K562 (cell line): ENCODE measurements around the gene MT4. TPM values are rescaled to one million over a fixed set of nuclear protein-coding genes. Genes with fewer than 3 reads are reported as not detected.
A peak's percentile ranks its signal among the peaks of the same experiment; 100 is the strongest.

ENCODE experiments used
- BRCA1 ChIP-seq, 2 experiments: fragments of 450-650 bp in 1 of 2; sonication (generic) in 1 of 2; formaldehyde crosslinking in 1 of 2; IDR thresholded peaks; 2 replicates each; pipeline versions ENCODE4 v1.5.0 to v1.6.1; 2017 to 2020; ENCODE audit warnings: mild to moderate bottlenecking in 1 of 2, missing genetic modification reagents in 1 of 2
- ILK ChIP-seq: fragments of 450-650 bp; IDR thresholded peaks from 2 replicates; pipeline ENCODE4 v1.6.1; 2016; ENCODE audit warnings: missing genetic modification characterization, low read depth, mild to moderate bottlenecking, missing compliant biosample characterization, moderate library complexity, borderline replicate concordance
- KDM1A ChIP-seq, 2 experiments: fragments of 450-650 bp; IDR thresholded peaks; 2 replicates each; pipeline ENCODE4 v1.6.1; 2016; ENCODE audit warnings: mild to moderate bottlenecking in 2 of 2
- KDM4B ChIP-seq, 2 experiments: fragments of 450-650 bp in 1 of 2; sonication (generic) in 1 of 2; IDR thresholded peaks; 2 replicates each; pipeline ENCODE4 v1.6.1; 2016 to 2017; ENCODE audit warnings: borderline replicate concordance in 2 of 2, antibody characterized with exemption in 1 of 2, low read depth in 1 of 2, mild to moderate bottlenecking in 1 of 2
- KLF10 ChIP-seq: fragments of 250-450 bp; sonication (Bioruptor Pico); IDR thresholded peaks from 2 replicates; pipeline ENCODE4 v1.6.1; 2021; ENCODE audit warnings: matching md5 sums
- MCM7 ChIP-seq, 2 experiments: fragments of 450-650 bp; IDR thresholded peaks; 2 replicates each; pipeline ENCODE4 v1.6.1; 2016 to 2018
- MTA2 ChIP-seq: fragments of 450-650 bp; IDR thresholded peaks from 2 replicates; pipeline ENCODE4 v1.6.1; 2016; ENCODE audit warnings: low read depth
- MTF1 ChIP-seq: fragments of 250-450 bp; sonication (Bioruptor Pico); IDR thresholded peaks from 2 replicates; pipeline ENCODE4 v1.9.0; 2021; ENCODE audit warnings: moderate library complexity, mild to moderate bottlenecking, inconsistent platforms, borderline replicate concordance
- NCOA1 ChIP-seq: fragments of 450-650 bp; IDR thresholded peaks from 2 replicates; pipeline ENCODE4 v1.6.1; 2016; ENCODE audit warnings: low read depth
- PML ChIP-seq: IDR thresholded peaks from 2 replicates; pipeline ENCODE4 v1.6.1; 2012; ENCODE audit warnings: low read length, inconsistent platforms
- POLR2A ChIP-seq: fragments of 450-650 bp; conservative IDR thresholded peaks from 2 replicates; pipeline ENCODE4 v1.6.1; 2016
- RBM22 ChIP-seq: fragments of 200-400 bp; formaldehyde crosslinking; IDR thresholded peaks from 2 replicates; pipeline ENCODE4 v1.6.1; 2018; ENCODE audit warnings: low read length, low read depth; ENCODE audit not compliant: poor library complexity, severe bottlenecking
- RHOXF2B ChIP-seq: fragments of 250-450 bp; sonication (Bioruptor Pico); conservative IDR thresholded peaks from 2 replicates; pipeline ENCODE4 v1.5.1; 2021
- RUNX1 ChIP-seq: sonication (generic); IDR thresholded peaks from 2 replicates; pipeline ENCODE4 v1.6.1; 2016; ENCODE audit warnings: antibody characterized with exemption, low read depth
- SAFB ChIP-seq: fragments of 200-400 bp; formaldehyde crosslinking; IDR thresholded peaks from 2 replicates; pipeline ENCODE4 v1.6.1; 2017; ENCODE audit warnings: low read depth, low read length, borderline replicate concordance
- SUPT5H ChIP-seq: fragments of 450-650 bp; IDR thresholded peaks from 2 replicates; pipeline ENCODE4 v1.6.1; 2016
- TAF15 ChIP-seq: fragments of 200-400 bp; formaldehyde crosslinking; IDR thresholded peaks from 2 replicates; pipeline ENCODE4 v1.6.1; 2017; ENCODE audit warnings: mild to moderate bottlenecking, low read depth, low read length, moderate library complexity
- ZNF146 ChIP-seq: IDR thresholded peaks from one replicate; pipeline ENCODE4 v1.6.1; 2018; ENCODE audit warnings: missing compliant biosample characterization; ENCODE audit not compliant: unreplicated experiment
- ZNF395 ChIP-seq: fragments of 200-800 bp; sonication (Bioruptor generic); IDR thresholded peaks from 2 replicates; pipeline ENCODE4 v1.6.1; 2017; ENCODE audit warnings: missing genetic modification characterization, missing compliant biosample characterization
- ZNF436 ChIP-seq: fragments of 250-450, 450-650 bp; sonication (Bioruptor Pico); formaldehyde crosslinking; IDR thresholded peaks from 2 replicates; pipeline ENCODE4 v1.7.0; 2020; ENCODE audit warnings: mild to moderate bottlenecking
- ZNF551 ChIP-seq: fragments of 250-450 bp; sonication (Bioruptor Pico); IDR thresholded peaks from 2 replicates; pipeline ENCODE4 v1.5.0; 2021; ENCODE audit warnings: mild to moderate bottlenecking, moderate library complexity
- ZNF830 ChIP-seq: fragments of 250-450 bp; sonication (Bioruptor Pico); IDR thresholded peaks from 2 replicates; pipeline ENCODE4 v1.5.0; 2021; ENCODE audit warnings: mild to moderate bottlenecking
- ZZZ3 ChIP-seq: fragments of 450-650 bp; IDR thresholded peaks from 2 replicates; pipeline ENCODE4 v1.6.1; 2016; ENCODE audit warnings: antibody characterized with exemption, mild to moderate bottlenecking, moderate library complexity
- polyA plus RNA-seq, 8 experiments: library from polyadenylated mRNA; depleted of rRNA in 4 of 8; stranded (reverse) in 5 of 8; unstranded in 3 of 8; fragments of >200 nt; fragmentation: Nextera tagmentation in 2 of 8; fragmentation: Illumina TruSeq in 1 of 8; extraction: Ambion mirVana in 2 of 8; extraction: Trizol in 1 of 8; gene quantifications; 2 replicates each; pipeline versions ENCODE4 v1.2.1 to v1.2.3, GENCODE V29; 2011 to 2014; ENCODE audit warnings: inconsistent platforms in 1 of 8, missing spikeins in 1 of 8
- total RNA-seq, 7 experiments: library from RNA; depleted of rRNA in 6 of 7; stranded (reverse); fragments of >200 nt in 6 of 7; fragmentation: Illumina TruSeq in 2 of 7; extraction: Trizol in 2 of 7; gene quantifications; 2 replicates each; pipeline versions ENCODE4 v1.2.1 to v1.2.3, GENCODE V29; 2011 to 2021; ENCODE audit warnings: low replicate concordance in 1 of 7
- TF ChIP-seq, protein P1 (sequence below), 2 experiments: IDR thresholded peaks in 1 of 2; conservative IDR thresholded peaks in 1 of 2; 2 replicates each; pipeline ENCODE4 v1.6.1; 2016; ENCODE audit warnings: low read depth in 2 of 2, mild to moderate bottlenecking in 1 of 2, missing compliant biosample characterization in 1 of 2, missing genetic modification characterization in 1 of 2, moderate library complexity in 1 of 2
- TF ChIP-seq, protein P2 (sequence below): fragments of 450-650 bp; formaldehyde crosslinking; IDR thresholded peaks from 2 replicates; pipeline ENCODE4 v1.4.0; 2020; ENCODE audit warnings: mild to moderate bottlenecking, moderate library complexity

The MT4 gene
- total and polyA plus RNA-seq, 9 of the 15 experiments (the other 6 are each of a cell fraction or from before 2014, with no cell fraction given): not detected

DNA sequence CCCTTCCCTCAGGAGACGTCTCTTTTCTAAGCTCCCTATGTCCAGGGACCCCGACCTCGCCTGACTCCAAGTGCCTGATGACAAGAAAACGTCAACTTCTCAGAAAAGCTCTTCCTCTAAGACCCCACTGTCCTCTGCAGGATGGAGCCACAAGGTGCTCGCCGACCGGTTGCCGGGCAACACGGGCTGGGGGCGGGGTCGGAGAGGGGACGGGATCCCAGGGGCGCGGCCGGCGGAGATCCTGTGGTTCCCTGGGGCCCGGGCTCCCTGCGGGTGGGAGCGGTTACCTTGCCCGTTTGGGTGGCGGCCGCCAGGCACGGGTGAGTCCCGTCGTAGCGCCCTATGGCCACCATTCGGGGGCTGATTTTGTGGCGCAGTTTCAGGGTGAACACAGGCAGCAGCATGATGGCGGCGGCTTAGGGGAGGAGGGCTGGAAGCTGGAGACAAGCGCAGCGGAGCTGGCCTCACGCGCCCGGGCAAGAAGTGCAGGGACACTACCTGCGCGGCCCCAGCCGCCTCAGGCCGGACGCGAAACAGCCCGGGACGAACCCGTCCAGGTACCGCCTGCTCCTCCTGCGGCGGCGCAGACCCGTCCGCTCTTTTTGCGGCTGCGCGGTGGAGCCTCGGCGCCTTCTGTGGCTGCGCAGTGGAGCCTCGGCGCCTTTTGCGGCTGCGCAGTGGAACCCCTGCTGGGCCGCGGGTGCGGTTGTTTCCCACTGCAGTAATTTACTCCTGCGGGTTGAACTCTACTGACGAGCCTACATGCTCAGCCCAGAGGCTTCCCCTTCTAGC is 45.2 kb upstream of the MT4 start, which contains the start of gene BBS2 (continued):
- no peak for TF ChIP-seq RBM22
- no peak for TF ChIP-seq TAF15
- no peak for TF ChIP-seq ZNF436 (CRISPR knock-in tag)
- TF ChIP-seq, protein P1, sequence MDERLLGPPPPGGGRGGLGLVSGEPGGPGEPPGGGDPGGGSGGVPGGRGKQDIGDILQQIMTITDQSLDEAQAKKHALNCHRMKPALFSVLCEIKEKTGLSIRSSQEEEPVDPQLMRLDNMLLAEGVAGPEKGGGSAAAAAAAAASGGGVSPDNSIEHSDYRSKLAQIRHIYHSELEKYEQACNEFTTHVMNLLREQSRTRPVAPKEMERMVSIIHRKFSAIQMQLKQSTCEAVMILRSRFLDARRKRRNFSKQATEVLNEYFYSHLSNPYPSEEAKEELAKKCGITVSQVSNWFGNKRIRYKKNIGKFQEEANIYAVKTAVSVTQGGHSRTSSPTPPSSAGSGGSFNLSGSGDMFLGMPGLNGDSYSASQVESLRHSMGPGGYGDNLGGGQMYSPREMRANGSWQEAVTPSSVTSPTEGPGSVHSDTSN (CRISPR knock-in tag; IDR thresholded peaks at IDR 0.05; ENCODE audit: low read depth): no peak
- TF ChIP-seq, protein P1 (tag; conservative IDR thresholded peaks at IDR 0.05; ENCODE audit: low read depth): no peak
- no peak for TF ChIP-seq MCM7 (IDR thresholded peaks at IDR 0.05)
- TF ChIP-seq MTF1: no peak
- TF ChIP-seq, protein P2, sequence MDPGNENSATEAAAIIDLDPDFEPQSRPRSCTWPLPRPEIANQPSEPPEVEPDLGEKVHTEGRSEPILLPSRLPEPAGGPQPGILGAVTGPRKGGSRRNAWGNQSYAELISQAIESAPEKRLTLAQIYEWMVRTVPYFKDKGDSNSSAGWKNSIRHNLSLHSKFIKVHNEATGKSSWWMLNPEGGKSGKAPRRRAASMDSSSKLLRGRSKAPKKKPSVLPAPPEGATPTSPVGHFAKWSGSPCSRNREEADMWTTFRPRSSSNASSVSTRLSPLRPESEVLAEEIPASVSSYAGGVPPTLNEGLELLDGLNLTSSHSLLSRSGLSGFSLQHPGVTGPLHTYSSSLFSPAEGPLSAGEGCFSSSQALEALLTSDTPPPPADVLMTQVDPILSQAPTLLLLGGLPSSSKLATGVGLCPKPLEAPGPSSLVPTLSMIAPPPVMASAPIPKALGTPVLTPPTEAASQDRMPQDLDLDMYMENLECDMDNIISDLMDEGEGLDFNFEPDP (CRISPR knock-in tag): no peak
- TF ChIP-seq KLF10 (CRISPR knock-in tag): no peak
- no peak for TF ChIP-seq ILK (tag)
- peak; percentile 19 for TF ChIP-seq ZNF146 (CRISPR knock-in tag)
- TF ChIP-seq SUPT5H: peak; percentile 73
- no peak for TF ChIP-seq RHOXF2B
- no peak for TF ChIP-seq BRCA1 (IDR thresholded peaks at IDR 0.05)
- TF ChIP-seq BRCA1 (CRISPR knock-in tag; IDR thresholded peaks at IDR 0.05): no peak
- no peak for TF ChIP-seq ZNF395 (CRISPR knock-in tag)
- TF ChIP-seq KDM4B (IDR thresholded peaks at IDR 0.05; ENCODE audit: borderline replicate concordance in 2 of 2, low read depth in 1 of 2): no peak
- TF ChIP-seq ZZZ3: no peak
- TF ChIP-seq PML: no peak; the same call in 1 of the 2 replicates
- TF ChIP-seq NCOA1: no peak
- TF ChIP-seq SAFB: no peak
- TF ChIP-seq RUNX1: no peak
- TF ChIP-seq ZNF830 (CRISPR knock-in tag): no peak
- TF ChIP-seq KDM1A (IDR thresholded peaks at IDR 0.05): no peak
- peak; percentile 71 for TF ChIP-seq POLR2A
- no peak for TF ChIP-seq ZNF551 (CRISPR knock-in tag)
- no peak for TF ChIP-seq MTA2
